Measurements from ENCODE around the gene UMOD.

GRCh38 chr16:20355114-20355782 is 2.7 kb upstream of the UMOD start:
- TF ChIP-seq MAX (IDR thresholded peaks at IDR 0.05) (no peak), HNF4A (conservative IDR thresholded peaks at IDR 0.05) (peak; percentile 52 to 59), CTCF (IDR thresholded peaks at IDR 0.05; ENCODE audit: low read depth, low read length, missing input control) (no peak), YY1 (IDR thresholded peaks at IDR 0.05) (peak; percentile 69), TAF1 (conservative IDR thresholded peaks at IDR 0.05) (no peak), JUND (IDR thresholded peaks at IDR 0.05) (no peak)

Data from liver (tissue), 3 donors.